WTC11 (cell line): ENCODE data around the gene FXYD5. TPM values are rescaled to one million over a fixed set of nuclear protein-coding genes. Genes with fewer than 3 reads are reported as not detected.

Source experiments
- ATAC-seq: fragments of 200-7000 bp; cut with Tn5 transposase; 2 replicates; pipeline ENCODE4 v1.10.0; 2021; ENCODE audit warnings: mild to moderate bottlenecking, moderate library complexity
- CTCF ChIA-PET: fragments of 300-600 bp; sonication (Branson Sonifier 250); formaldehyde crosslinking; loops from one replicate; lab custom pipeline; 2021; ENCODE audit warnings: antibody characterized with exemption; lab: Charles Lee
- POLR2A ChIA-PET: fragments of 350-600 bp; sonication (Branson Sonifier 250); formaldehyde crosslinking; loops from one replicate; lab custom pipeline; 2021; ENCODE audit warnings: antibody characterized with exemption; lab: Charles Lee
- DNase-seq: peaks from one replicate; pipeline ENCODE4 v3.0.0; 2021; ENCODE audit warnings: low spot score
- H3K27ac Mint-ChIP-seq: 2 replicates; pipeline ENCODE4 v1.8.0; 2021; ENCODE audit warnings: mixed read lengths
- H3K27me3 Mint-ChIP-seq: 2 replicates; pipeline ENCODE4 v1.8.0; 2021; ENCODE audit warnings: low read depth, mild to moderate bottlenecking, moderate library complexity, mixed read lengths
- H3K36me3 Mint-ChIP-seq: 2 replicates; pipeline ENCODE4 v1.8.0; 2021; ENCODE audit warnings: mixed read lengths
- H3K4me1 Mint-ChIP-seq: 2 replicates; pipeline ENCODE4 v1.8.0; 2022; ENCODE audit warnings: mixed read lengths
- H3K4me3 Mint-ChIP-seq: 2 replicates; pipeline ENCODE4 v1.8.0; 2021; ENCODE audit warnings: mild to moderate bottlenecking, moderate library complexity, mixed read lengths
- H3K9me3 Mint-ChIP-seq: 2 replicates; pipeline ENCODE4 v1.8.0; 2021; ENCODE audit warnings: mixed read lengths
- AFF4 ChIP-seq: sonication (generic); formaldehyde crosslinking; IDR thresholded peaks from 2 replicates; pipeline ENCODE4 v1.8.1; 2023; ENCODE audit warnings: mild to moderate bottlenecking, missing genetic modification reagents, borderline replicate concordance
- ATF2 ChIP-seq: sonication (generic); formaldehyde crosslinking; IDR thresholded peaks from 2 replicates; pipeline ENCODE4 v1.8.1; 2022; ENCODE audit warnings: low read depth, missing genetic modification reagents, borderline replicate concordance
- ATF6 ChIP-seq: sonication (generic); formaldehyde crosslinking; IDR thresholded peaks from 2 replicates; pipeline ENCODE4 v1.8.1; 2023; ENCODE audit warnings: mild to moderate bottlenecking, missing genetic modification reagents
- CDX4 ChIP-seq: fragments of 250-450 bp; sonication (Bioruptor Pico); IDR thresholded peaks from 2 replicates; pipeline ENCODE4 v1.9.0; 2021; ENCODE audit warnings: moderate library complexity, mild to moderate bottlenecking, inconsistent platforms, borderline replicate concordance
- FOXP1 ChIP-seq: sonication (generic); formaldehyde crosslinking; IDR thresholded peaks from 2 replicates; pipeline ENCODE4 v1.8.0; 2022; ENCODE audit warnings: missing genetic modification reagents, mild to moderate bottlenecking, moderate library complexity, borderline replicate concordance
- FOXP4 ChIP-seq: sonication (generic); formaldehyde crosslinking; IDR thresholded peaks from 2 replicates; pipeline ENCODE4 v1.8.0; 2022; ENCODE audit warnings: mild to moderate bottlenecking, missing genetic modification reagents
- GABPB1 ChIP-seq: sonication (generic); formaldehyde crosslinking; IDR thresholded peaks from 2 replicates; pipeline ENCODE4 v1.8.1; 2023; ENCODE audit warnings: mild to moderate bottlenecking, missing genetic modification reagents
- GRHL2 ChIP-seq: fragments of 250-450 bp; sonication (Bioruptor Pico); IDR thresholded peaks from 2 replicates; pipeline ENCODE4 v1.8.0; 2022; ENCODE audit warnings: mild to moderate bottlenecking, moderate library complexity; ENCODE audit not compliant: insufficient replicate concordance, severe bottlenecking
- JUN ChIP-seq: sonication (generic); formaldehyde crosslinking; IDR thresholded peaks from 2 replicates; pipeline ENCODE4 v1.8.0; 2023; ENCODE audit warnings: mild to moderate bottlenecking, missing genetic modification reagents
- NR3C1 ChIP-seq: sonication (generic); formaldehyde crosslinking; conservative IDR thresholded peaks from 2 replicates; pipeline ENCODE4 v1.8.1; 2023; ENCODE audit warnings: low read depth, mild to moderate bottlenecking, missing genetic modification reagents
- OVOL2 ChIP-seq: fragments of 250-450 bp; sonication (Bioruptor Pico); IDR thresholded peaks from 2 replicates; pipeline ENCODE4 v1.9.0; 2021; ENCODE audit warnings: mild to moderate bottlenecking, borderline replicate concordance
- SP1 ChIP-seq: sonication (generic); formaldehyde crosslinking; conservative IDR thresholded peaks from 2 replicates; pipeline ENCODE4 v1.8.1; 2022; ENCODE audit warnings: missing genetic modification reagents
- USF1 ChIP-seq: sonication (generic); formaldehyde crosslinking; IDR thresholded peaks from 2 replicates; pipeline ENCODE4 v1.8.0; 2022; ENCODE audit warnings: mild to moderate bottlenecking, missing genetic modification reagents
- ZNF281 ChIP-seq: sonication (generic); formaldehyde crosslinking; IDR thresholded peaks from 2 replicates; pipeline ENCODE4 v1.8.0; 2023; ENCODE audit warnings: mild to moderate bottlenecking, missing genetic modification reagents
- total RNA-seq: library from RNA; stranded (reverse); gene quantifications from 3 replicates; pipeline ENCODE4 v1.2.3, GENCODE V29; 2021

Gene FXYD5
- total RNA-seq, 1 experiment from 2014 or later: 114 TPM

GRCh38 chr19:35177377-35178274 is 23.1 kb downstream of the FXYD5 start:
- ChIA-PET CTCF (interaction anchor here (0.6 to 1.4 kb wide), 2 partner anchors 63 to 455 kb away, joined by 3 to 4 read pairs; no protein-coding TSS in a partner anchor), POLR2A (no interaction called here)
- no peak overlapping the region for H3K4me3 Mint-ChIP-seq
- H3K9me3 Mint-ChIP-seq: peaks cover 12% of the 10 kb centered on the region
- peaks cover 16% of the 10 kb centered on the region for H3K27me3 Mint-ChIP-seq
- no peak for DNase-seq
- H3K36me3 Mint-ChIP-seq: peaks cover 8% of the 10 kb centered on the region
- TF ChIP-seq AFF4 (CRISPR knock-in tag) (no peak), ATF2 (CRISPR knock-in tag) (no peak), GABPB1 (CRISPR knock-in tag) (no peak), CDX4 (CRISPR knock-in tag) (no peak), FOXP4 (CRISPR knock-in tag) (no peak), SP1 (CRISPR knock-in tag) (no peak), FOXP1 (CRISPR knock-in tag) (no peak), NR3C1 (no peak), ZNF281 (CRISPR knock-in tag) (no peak), GRHL2 (CRISPR knock-in tag) (no peak), JUN (CRISPR knock-in tag) (no peak), OVOL2 (no peak)
- H3K4me1 Mint-ChIP-seq: peaks cover 6% of the 10 kb centered on the region
- H3K27ac Mint-ChIP-seq: no peak overlapping the region
- ATAC-seq: no peak

- no peak overlapping the region for H3K4me3 Mint-ChIP-seq
- peaks cover 16% of the 10 kb centered on the region for H3K27me3 Mint-ChIP-seq
- ChIA-PET CTCF (interaction anchor here (0.6 to 2.2 kb wide), 4 partner anchors 35 to 454 kb away, joined by 3 to 6 read pairs (median 4); partner anchors contain the start of gene FXYD7), POLR2A (no interaction called here)
- H3K36me3 Mint-ChIP-seq: peaks cover 8% of the 10 kb centered on the region
- no peak overlapping the region for H3K27ac Mint-ChIP-seq
- peaks cover 6% of the 10 kb centered on the region for H3K4me1 Mint-ChIP-seq
- peaks cover 16% of the 10 kb centered on the region for H3K9me3 Mint-ChIP-seq
- no peak for TF ChIP-seq USF1
- TF ChIP-seq ATF6 (CRISPR knock-in tag): no peak
- no peak for DNase-seq
- ATAC-seq: no peak
These were observed 24.2 kb downstream of the FXYD5 start for GRCh38 chr19:35178701-35179100.
